K562 (cell line): ENCODE measurements around the gene CRACR2B. TPM values are rescaled to one million over a fixed set of nuclear protein-coding genes. Genes with fewer than 3 reads are reported as not detected.
A peak's percentile ranks its signal among the peaks of the same experiment; 100 is the strongest.

Experiments
- CTBP1 ChIP-seq: fragments of 450-650 bp; IDR thresholded peaks from 2 replicates; pipeline ENCODE4 v1.6.1; 2016; ENCODE audit warnings: borderline replicate concordance
- ILF3 ChIP-seq: fragments of 450-650 bp; IDR thresholded peaks from 2 replicates; pipeline ENCODE4 v1.6.1; 2018; ENCODE audit warnings: antibody characterized with exemption, mild to moderate bottlenecking, moderate library complexity, borderline replicate concordance
- MEF2A ChIP-seq: IDR thresholded peaks from 2 replicates; pipeline ENCODE4 v1.6.1; 2011; ENCODE audit warnings: low read depth, mild to moderate bottlenecking, low read length, moderate library complexity; ENCODE audit not compliant: control insufficient read depth
- NCOA1 ChIP-seq: fragments of 450-650 bp; IDR thresholded peaks from 2 replicates; pipeline ENCODE4 v1.6.1; 2016; ENCODE audit warnings: low read depth
- NRF1 ChIP-seq, 2 experiments: fragments of 450-650 bp; IDR thresholded peaks in 1 of 2; conservative IDR thresholded peaks in 1 of 2; 2 replicates each; pipeline ENCODE4 v1.6.1; 2014; ENCODE audit warnings: mild to moderate bottlenecking in 2 of 2
- RBFOX2 ChIP-seq: fragments of 200-400 bp; formaldehyde crosslinking; IDR thresholded peaks from 2 replicates; pipeline ENCODE4 v1.6.1; 2017; ENCODE audit warnings: low read depth, mild to moderate bottlenecking, low read length, moderate library complexity
- RFX7 ChIP-seq: fragments of 250-450 bp; sonication (Bioruptor Pico); IDR thresholded peaks from 2 replicates; pipeline ENCODE4 v1.5.1; 2021; ENCODE audit warnings: mild to moderate bottlenecking
- SP1 ChIP-seq: sonication (generic); formaldehyde crosslinking; IDR thresholded peaks from 2 replicates; pipeline ENCODE4 v1.8.1; 2022; ENCODE audit warnings: mild to moderate bottlenecking, missing genetic modification reagents
- TEAD4 ChIP-seq, 2 experiments: sonication (generic) in 1 of 2; formaldehyde crosslinking in 1 of 2; IDR thresholded peaks; 2 replicates each; pipeline versions ENCODE4 v1.6.1 to v1.8.0; 2012 to 2022; ENCODE audit warnings: borderline replicate concordance in 1 of 2, inconsistent platforms in 1 of 2, low read length in 1 of 2, mild to moderate bottlenecking in 1 of 2, missing genetic modification reagents in 1 of 2
- THRB ChIP-seq: fragments of 450-650 bp; formaldehyde crosslinking; conservative IDR thresholded peaks from 2 replicates; pipeline ENCODE4 v1.4.0; 2022; ENCODE audit warnings: mild to moderate bottlenecking, missing genetic modification characterization
- ZNF274 ChIP-seq: IDR thresholded peaks from 2 replicates; pipeline ENCODE4 v1.6.1; 2011; ENCODE audit warnings: low read depth, mild to moderate bottlenecking, low read length, moderate library complexity, borderline replicate concordance
- ZNF583 ChIP-seq: fragments of 250-450 bp; sonication (Bioruptor Pico); IDR thresholded peaks from 2 replicates; pipeline ENCODE4 v1.4.0; 2020
- ZNF592 ChIP-seq: fragments of 450-650 bp; IDR thresholded peaks from 2 replicates; pipeline ENCODE4 v1.6.1; 2017; ENCODE audit warnings: antibody characterized with exemption, mild to moderate bottlenecking
- polyA plus RNA-seq, 8 experiments: library from polyadenylated mRNA; depleted of rRNA in 4 of 8; stranded (reverse) in 5 of 8; unstranded in 3 of 8; fragments of >200 nt; fragmentation: Nextera tagmentation in 2 of 8; fragmentation: Illumina TruSeq in 1 of 8; extraction: Ambion mirVana in 2 of 8; extraction: Trizol in 1 of 8; gene quantifications; 2 replicates each; pipeline versions ENCODE4 v1.2.1 to v1.2.3, GENCODE V29; 2011 to 2014; ENCODE audit warnings: inconsistent platforms in 1 of 8, missing spikeins in 1 of 8
- total RNA-seq, 7 experiments: library from RNA; depleted of rRNA in 6 of 7; stranded (reverse); fragments of >200 nt in 6 of 7; fragmentation: Illumina TruSeq in 2 of 7; extraction: Trizol in 2 of 7; gene quantifications; 2 replicates each; pipeline versions ENCODE4 v1.2.1 to v1.2.3, GENCODE V29; 2011 to 2021; ENCODE audit warnings: low replicate concordance in 1 of 7
- TF ChIP-seq, protein P1 (sequence below): fragments of 450-650 bp; IDR thresholded peaks from 2 replicates; pipeline ENCODE4 v1.6.1; 2016; ENCODE audit warnings: borderline replicate concordance
- TF ChIP-seq, protein P2 (sequence below): IDR thresholded peaks from 2 replicates; pipeline ENCODE4 v1.6.1; 2011; ENCODE audit warnings: borderline replicate concordance, low read depth, mild to moderate bottlenecking, moderate library complexity, low read length; ENCODE audit not compliant: insufficient read depth, poor library complexity, severe bottlenecking
- TF ChIP-seq, protein P3 (sequence below): sonication (generic); formaldehyde crosslinking; IDR thresholded peaks from 2 replicates; pipeline ENCODE4 v1.8.0; 2022; ENCODE audit warnings: missing genetic modification reagents, mild to moderate bottlenecking, moderate library complexity, borderline replicate concordance

The CRACR2B gene
- total and polyA plus RNA-seq, 9 of the 15 experiments (the other 6 are each of a cell fraction or from before 2014, with no cell fraction given) = 0.10 to 51.0 (median 6.0) TPM

GRCh38 chr11:798093-798713 lies 29.5 kb upstream of the CRACR2B start, which contains the start of gene SLC25A22 (continued):
- no peak for TF ChIP-seq ILF3
- TF ChIP-seq CTBP1 = peak; percentile 93; the same call in 1 of the 2 replicates
- TF ChIP-seq RBFOX2 = peak; percentile 42
- TF ChIP-seq, protein P1, sequence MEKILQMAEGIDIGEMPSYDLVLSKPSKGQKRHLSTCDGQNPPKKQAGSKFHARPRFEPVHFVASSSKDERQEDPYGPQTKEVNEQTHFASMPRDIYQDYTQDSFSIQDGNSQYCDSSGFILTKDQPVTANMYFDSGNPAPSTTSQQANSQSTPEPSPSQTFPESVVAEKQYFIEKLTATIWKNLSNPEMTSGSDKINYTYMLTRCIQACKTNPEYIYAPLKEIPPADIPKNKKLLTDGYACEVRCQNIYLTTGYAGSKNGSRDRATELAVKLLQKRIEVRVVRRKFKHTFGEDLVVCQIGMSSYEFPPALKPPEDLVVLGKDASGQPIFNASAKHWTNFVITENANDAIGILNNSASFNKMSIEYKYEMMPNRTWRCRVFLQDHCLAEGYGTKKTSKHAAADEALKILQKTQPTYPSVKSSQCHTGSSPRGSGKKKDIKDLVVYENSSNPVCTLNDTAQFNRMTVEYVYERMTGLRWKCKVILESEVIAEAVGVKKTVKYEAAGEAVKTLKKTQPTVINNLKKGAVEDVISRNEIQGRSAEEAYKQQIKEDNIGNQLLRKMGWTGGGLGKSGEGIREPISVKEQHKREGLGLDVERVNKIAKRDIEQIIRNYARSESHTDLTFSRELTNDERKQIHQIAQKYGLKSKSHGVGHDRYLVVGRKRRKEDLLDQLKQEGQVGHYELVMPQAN = no peak
- TF ChIP-seq RFX7 (CRISPR knock-in tag) = no peak
- no peak for TF ChIP-seq NCOA1
- peak; percentile 57; the same call in 1 of the 2 replicates for TF ChIP-seq ZNF592
- TF ChIP-seq, protein P2, sequence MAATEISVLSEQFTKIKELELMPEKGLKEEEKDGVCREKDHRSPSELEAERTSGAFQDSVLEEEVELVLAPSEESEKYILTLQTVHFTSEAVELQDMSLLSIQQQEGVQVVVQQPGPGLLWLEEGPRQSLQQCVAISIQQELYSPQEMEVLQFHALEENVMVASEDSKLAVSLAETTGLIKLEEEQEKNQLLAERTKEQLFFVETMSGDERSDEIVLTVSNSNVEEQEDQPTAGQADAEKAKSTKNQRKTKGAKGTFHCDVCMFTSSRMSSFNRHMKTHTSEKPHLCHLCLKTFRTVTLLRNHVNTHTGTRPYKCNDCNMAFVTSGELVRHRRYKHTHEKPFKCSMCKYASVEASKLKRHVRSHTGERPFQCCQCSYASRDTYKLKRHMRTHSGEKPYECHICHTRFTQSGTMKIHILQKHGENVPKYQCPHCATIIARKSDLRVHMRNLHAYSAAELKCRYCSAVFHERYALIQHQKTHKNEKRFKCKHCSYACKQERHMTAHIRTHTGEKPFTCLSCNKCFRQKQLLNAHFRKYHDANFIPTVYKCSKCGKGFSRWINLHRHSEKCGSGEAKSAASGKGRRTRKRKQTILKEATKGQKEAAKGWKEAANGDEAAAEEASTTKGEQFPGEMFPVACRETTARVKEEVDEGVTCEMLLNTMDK = peak; percentile 47
- no peak for TF ChIP-seq MEF2A
- TF ChIP-seq NRF1 (conservative IDR thresholded peaks at IDR 0.05 in 1 of 2, IDR thresholded peaks at IDR 0.05 in 1 of 2) = 0 out of 4 replicates have a peak, but pooled peaks of 1 of the 2 experiments have one; percentile 4
- no peak for TF ChIP-seq ZNF583 (CRISPR knock-in tag)
- TF ChIP-seq ZNF274 = no peak
- no peak for TF ChIP-seq TEAD4 (IDR thresholded peaks at IDR 0.05; ENCODE audit: low read length)
- no peak for TF ChIP-seq TEAD4 (CRISPR knock-in tag; IDR thresholded peaks at IDR 0.05; ENCODE audit: borderline replicate concordance)
- TF ChIP-seq SP1 (CRISPR knock-in tag) = 0 out of 2 replicates have a peak, but pooled peaks have one; percentile 29
- TF ChIP-seq, protein P3, sequence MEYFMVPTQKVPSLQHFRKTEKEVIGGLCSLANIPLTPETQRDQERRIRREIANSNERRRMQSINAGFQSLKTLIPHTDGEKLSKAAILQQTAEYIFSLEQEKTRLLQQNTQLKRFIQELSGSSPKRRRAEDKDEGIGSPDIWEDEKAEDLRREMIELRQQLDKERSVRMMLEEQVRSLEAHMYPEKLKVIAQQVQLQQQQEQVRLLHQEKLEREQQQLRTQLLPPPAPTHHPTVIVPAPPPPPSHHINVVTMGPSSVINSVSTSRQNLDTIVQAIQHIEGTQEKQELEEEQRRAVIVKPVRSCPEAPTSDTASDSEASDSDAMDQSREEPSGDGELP (CRISPR knock-in tag) = 0 out of 2 replicates have a peak, but pooled peaks have one; percentile 6
- TF ChIP-seq THRB (CRISPR knock-in tag) = no peak
